Mucosa of gallbladder (tissue), 1 donor: ENCODE results near the gene VRTN. TPM values are rescaled to one million over a fixed set of nuclear protein-coding genes. Genes with fewer than 3 reads are reported as not detected.
"Not testable (repeated sequence)": the region's sequence is repeated elsewhere in the genome, so short reads cannot be mapped to it uniquely, and the experiment has no call there.

Experiments
- DNase-seq: peaks from one replicate; pipeline ENCODE4 v3.0.0-alpha.2; 2020; ENCODE audit warnings: low spot score
- total RNA-seq: library from RNA; stranded (reverse); gene quantifications from one replicate; pipeline ENCODE4 v1.2.1, GENCODE V29; 2021
- donor health status: DM: no; HTN: no; CAD: no.

The VRTN gene
- total RNA-seq = 0.32 TPM

- DNase-seq = no peak
Measured at GRCh38 chr14:74348241-74348734, at the start of gene VRTN. Gene VRTN (plus strand): TSS chr14:74348471. CDS start chr14:74356784, 8,313 bp downstream.

- peak; percentile 11 for DNase-seq
Measured at GRCh38 chr14:74299061-74299545, 49.2 kb upstream of the VRTN start.

GRCh38 chr14:74301594-74302151 is 46.6 kb upstream of the VRTN start:
- no peak for DNase-seq

GRCh38 chr14:74302152-74302628 is 46.1 kb upstream of the VRTN start:
- no peak for DNase-seq

GRCh38 chr14:74302634-74303569 is 45.4 kb upstream of the VRTN start, which contains the start of gene ABCD4:
Gene ABCD4 (minus strand): TSS chr14:74302934. CDS start chr14:74302912, 22 bp downstream.
- DNase-seq = peak; percentile 94

GRCh38 chr14:74308695-74309094 is 39.6 kb upstream of the VRTN start:
- DNase-seq = no peak

- no peak for DNase-seq
Measured at GRCh38 chr14:74309125-74310022, 38.9 kb upstream of the VRTN start.

- no peak for DNase-seq
Measured at GRCh38 chr14:74312161-74312560, 36.1 kb upstream of the VRTN start.

GRCh38 chr14:74313601-74314000 is 34.7 kb upstream of the VRTN start:
- DNase-seq = no peak

- DNase-seq = no peak
Measured at GRCh38 chr14:74314576-74314975, 33.7 kb upstream of the VRTN start.

- DNase-seq = no peak
Measured at GRCh38 chr14:74324931-74325361, 23.3 kb upstream of the VRTN start.

GRCh38 chr14:74325446-74325845 is 22.8 kb upstream of the VRTN start:
- no peak for DNase-seq

GRCh38 chr14:74326369-74327152 is 21.7 kb upstream of the VRTN start:
- no peak for DNase-seq

GRCh38 chr14:74329950-74330552 is 18.2 kb upstream of the VRTN start:
- not testable (repeated sequence) for DNase-seq

GRCh38 chr14:74333909-74334308 is 14.4 kb upstream of the VRTN start:
- DNase-seq = no peak

GRCh38 chr14:74346341-74346740 is 1.9 kb upstream of the VRTN start:
- no peak for DNase-seq

- DNase-seq = no peak
Measured at GRCh38 chr14:74347097-74347794, 1.0 kb upstream of the VRTN start.

- no peak for DNase-seq
Measured at GRCh38 chr14:74347795-74348100, 523 bp upstream of the VRTN start.

- DNase-seq = no peak
Measured at GRCh38 chr14:74348735-74349463, 628 bp downstream of the VRTN start.
